GM18499 (cell line): Measurements from ENCODE around the gene BICC1.

Source experiments
- ATAC-seq: cut with Tn5 transposase; IDR thresholded peaks from one replicate; pipeline ENCODE4 v1.9.1; 2021; ENCODE audit warnings: moderate number of reproducible peaks; ENCODE audit not compliant: insufficient read depth, unreplicated experiment

BICC1 gene

DNA sequence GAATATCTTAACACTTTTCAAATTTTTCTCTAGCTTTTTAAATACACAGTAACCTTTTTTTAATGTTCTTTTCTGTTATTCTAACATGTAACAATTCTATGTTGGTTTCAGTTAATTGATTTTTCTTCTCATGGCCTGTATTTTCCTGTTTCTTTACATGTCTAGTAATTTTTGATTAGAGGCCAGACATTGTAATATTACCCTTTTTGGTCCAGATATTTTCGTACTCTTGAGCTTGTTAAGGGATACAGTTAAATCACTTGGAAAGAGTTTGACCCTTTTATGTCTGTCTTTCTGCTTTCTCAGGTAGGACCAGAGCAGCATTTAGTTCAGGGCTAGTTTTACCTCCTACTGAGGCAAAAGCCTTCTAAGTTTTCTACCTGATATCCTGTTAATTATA is 45.0 kb downstream of the BICC1 start:
- ATAC-seq, result no peak

DNA sequence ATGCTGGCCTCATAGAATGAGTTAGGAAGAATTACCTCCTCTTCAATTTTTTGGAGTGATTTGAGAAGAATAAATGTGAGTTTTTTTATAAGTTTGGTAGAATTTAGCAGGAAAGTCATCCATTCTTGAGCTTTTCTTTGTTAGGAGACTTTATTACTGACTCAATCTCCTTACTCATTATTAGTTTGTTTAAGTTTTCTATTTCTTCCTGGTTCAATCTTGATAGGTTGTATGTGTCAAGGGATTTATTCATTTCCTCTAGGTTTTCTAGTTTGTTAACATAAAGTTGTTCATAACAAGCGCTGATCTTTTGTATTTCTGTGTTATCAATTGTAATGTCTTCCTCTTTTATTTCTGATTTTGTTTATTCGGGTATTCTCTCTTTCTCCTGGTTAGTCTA is 47.4 kb downstream of the BICC1 start:
- no peak for ATAC-seq

DNA sequence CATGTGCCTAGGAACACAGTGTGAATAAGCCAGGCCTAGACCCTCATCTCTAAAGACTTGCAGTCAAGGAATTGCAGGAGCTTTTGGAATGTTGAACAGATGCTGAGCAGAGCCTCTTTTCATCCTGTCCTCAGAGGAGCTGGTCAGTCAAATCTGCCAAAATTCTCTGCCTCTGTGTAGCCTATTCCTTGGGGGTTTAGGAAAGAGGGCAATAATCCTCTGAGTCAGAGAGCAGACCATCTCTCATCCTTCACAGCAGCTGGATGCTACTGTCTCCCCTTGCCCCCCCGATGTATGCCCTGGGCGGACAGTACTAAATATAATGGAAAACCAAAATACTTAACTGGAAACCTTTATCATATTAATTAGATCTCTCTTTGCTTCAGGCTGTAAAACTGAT is 52.6 kb downstream of the BICC1 start:
- ATAC-seq, result no peak

GRCh38 chr10:58567652-58568051 is 55.0 kb downstream of the BICC1 start:
- no peak for ATAC-seq

GRCh38 chr10:58568428-58568935 is 55.8 kb downstream of the BICC1 start:
- no peak for ATAC-seq

- no peak for ATAC-seq
Observed at GRCh38 chr10:58570307-58570723, 57.6 kb downstream of the BICC1 start.

- no peak for ATAC-seq
Observed at GRCh38 chr10:58570979-58571378, 58.3 kb downstream of the BICC1 start.

DNA sequence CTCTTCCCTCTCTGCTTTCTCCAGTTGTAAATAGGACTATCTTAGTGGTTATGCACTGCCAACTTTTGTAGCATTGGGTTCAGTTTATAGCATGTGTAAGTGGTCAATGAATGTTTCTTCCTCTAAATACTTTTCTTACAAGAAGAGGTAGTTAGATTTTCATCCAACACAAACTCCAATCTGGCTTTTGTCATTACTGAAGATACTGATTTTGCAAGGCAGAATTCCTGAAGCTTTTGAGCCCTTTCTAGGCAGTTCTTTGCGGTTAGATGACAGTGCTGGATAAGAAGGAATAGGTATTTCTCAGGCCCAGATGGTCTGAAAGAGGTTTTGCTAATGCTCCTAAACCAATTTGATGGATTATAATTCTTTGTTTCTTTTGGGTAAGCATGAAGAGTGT is 60.5 kb downstream of the BICC1 start:
- ATAC-seq, result no peak

DNA sequence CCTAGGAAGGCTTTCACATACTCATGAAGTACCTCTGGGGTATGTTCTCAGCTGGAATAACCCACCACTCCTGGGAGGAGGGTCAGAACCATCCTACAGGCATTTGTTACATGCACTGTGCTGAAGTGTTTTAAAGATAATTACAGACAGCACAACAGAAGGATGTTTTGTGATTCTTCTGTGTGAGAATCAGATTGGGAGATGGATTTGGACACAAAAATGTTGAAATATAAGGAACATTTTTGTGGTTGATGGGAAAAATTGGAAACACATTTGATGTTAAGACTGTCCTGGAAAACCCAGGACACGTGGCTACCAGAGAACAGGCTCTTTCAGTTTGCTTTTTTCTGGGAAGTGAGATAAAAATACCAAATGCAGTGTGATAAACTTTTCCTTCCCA is 61.4 kb downstream of the BICC1 start:
- ATAC-seq, result no peak

GRCh38 chr10:58575491-58575890 is 62.8 kb downstream of the BICC1 start:
- no peak for ATAC-seq

- ATAC-seq, result no peak
Observed at GRCh38 chr10:58576751-58577436, 64.2 kb downstream of the BICC1 start.

- no peak for ATAC-seq
Observed at GRCh38 chr10:58577437-58577777, 64.7 kb downstream of the BICC1 start.

- no peak for ATAC-seq
Observed at GRCh38 chr10:58578366-58578765, 65.7 kb downstream of the BICC1 start.

DNA sequence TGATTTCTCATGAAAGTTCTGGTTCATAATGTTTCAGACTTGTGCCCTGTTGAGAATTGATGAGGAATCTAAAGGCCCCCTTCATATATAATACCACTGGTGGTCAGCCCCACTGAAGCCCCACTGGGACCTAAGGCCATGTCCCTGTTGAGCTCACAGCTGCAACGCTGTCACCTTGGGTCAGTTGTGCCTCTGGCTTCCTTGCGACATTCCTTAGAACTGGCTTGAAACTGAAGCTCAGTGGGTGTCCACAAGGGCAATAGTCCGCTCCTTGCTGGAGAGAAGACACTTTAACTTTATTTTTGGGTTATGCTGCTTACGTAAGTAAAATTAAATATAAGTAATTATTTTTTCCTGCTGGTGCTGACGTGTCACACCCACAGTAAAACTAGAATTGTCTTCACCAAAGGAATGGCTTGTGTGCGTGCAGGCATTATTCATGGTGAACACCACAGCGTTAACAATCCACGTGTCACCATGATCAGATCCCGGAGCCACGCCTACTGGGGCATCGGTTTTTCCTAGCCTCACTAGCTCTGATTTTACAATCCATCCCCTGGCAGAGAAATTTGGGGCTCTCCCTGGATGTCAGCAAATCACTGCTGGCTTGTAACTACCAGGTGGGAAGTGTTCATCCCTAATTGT is 66.5 kb downstream of the BICC1 start:
- no peak for ATAC-seq

DNA sequence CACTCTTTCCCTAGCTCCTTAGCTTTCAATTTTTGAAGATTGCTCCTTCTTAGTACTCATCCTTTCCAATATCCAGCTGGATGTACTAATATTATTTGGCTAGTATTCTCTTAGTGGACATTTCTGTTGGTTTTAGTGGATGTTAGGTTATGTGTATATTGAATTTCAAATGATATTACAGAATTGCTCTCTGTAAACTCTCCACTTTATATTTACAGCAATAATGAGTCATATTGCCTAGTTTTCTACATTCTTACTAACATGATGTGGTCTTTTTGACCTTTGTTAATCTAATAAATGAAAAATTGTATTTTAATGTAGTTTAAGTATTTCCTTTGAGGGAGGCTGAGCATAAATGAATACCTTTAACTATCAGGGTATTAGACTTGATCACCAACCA is 69.4 kb downstream of the BICC1 start:
- no peak for ATAC-seq

DNA sequence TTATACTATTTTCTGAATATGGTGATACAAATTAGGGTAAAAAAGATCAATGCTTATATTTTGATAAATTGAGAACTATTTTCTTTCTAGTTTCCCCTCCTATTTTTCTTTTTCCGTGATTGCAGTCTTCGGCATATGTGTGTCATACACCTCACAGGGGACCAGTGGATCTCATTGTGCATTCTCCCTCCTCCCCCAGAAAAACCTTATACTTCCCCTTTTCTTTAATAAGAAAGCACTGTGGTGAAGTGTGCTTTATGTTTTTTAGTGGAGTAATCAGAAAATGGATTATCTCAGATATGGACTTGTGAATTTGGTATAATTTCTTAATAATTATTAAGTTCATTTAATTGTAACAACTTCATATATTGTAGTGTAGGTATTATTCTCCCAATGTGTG is 72.8 kb downstream of the BICC1 start:
- no peak for ATAC-seq

DNA sequence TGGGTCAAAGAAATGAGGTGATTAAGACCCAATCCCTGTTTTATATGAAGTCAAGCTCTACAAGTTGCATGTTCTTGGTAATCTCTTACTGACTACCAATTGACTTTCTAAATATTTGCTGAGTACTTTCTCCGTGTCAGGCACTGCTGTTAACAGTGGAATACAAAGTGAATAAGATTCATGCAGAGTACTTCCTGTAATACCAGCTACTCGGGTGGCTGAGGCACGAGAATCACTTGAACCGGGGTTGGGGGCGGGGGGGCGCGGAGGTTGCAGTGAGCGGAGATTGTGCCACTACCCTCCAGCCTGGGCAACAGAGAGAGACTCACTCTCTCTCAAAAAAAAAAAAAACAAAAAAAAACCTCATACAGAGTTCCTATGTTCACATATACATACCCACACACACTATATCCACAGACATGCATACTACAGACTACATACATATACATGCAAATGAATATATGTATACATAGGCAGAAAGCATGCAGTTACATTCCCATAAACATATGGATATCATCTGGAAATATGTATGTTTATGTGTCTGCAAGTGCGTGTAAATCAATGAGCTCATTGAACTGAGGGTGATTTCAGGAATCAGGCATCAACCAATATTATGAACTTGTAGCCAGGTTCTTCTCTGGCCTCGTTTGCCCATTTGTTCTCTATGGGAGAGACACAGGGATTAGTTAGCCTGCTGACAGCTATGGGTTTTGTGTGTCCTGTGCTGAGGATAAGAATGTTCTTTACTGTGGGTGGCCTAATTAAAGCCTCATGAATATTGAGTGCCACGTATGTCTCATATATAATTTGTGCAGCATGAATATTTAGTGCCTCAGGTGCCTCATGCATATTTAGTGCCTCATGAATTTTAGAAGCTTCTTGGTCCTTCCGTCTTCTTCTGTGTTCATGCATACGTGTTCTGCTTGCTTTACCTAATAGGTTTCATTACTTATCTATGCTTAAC is 73.9 kb downstream of the BICC1 start:
- no peak for ATAC-seq

GRCh38 chr10:58587676-58588075 is 75.0 kb downstream of the BICC1 start:
- ATAC-seq, result no peak

DNA sequence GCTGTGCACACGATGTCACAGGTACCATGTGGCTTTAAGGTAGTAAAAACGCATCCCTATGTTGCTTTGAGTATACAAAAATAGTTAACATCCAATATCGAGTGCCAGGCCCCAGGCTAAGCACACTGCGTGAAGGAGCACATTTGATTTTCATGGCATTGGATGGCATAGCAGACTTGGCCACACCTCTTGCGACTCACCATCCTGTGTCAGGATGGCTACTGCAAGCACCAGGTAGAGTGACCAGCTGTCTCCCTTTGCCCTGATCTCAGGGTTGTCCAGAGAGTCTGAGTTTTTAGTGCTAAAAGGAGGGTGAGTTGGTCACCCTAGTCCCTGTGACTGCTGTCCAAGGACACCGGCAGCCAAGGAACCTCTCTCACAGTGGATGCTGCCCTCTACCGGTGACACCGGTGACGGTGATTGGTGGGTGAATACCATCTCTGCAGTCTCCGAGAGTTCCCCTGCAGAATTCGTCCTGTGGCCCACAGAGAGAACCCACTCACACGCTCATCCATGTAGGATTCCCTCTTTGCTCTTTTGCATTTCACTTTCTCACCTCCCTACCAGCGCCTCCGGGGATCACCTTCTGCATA is 76.1 kb downstream of the BICC1 start:
- no peak for ATAC-seq

DNA sequence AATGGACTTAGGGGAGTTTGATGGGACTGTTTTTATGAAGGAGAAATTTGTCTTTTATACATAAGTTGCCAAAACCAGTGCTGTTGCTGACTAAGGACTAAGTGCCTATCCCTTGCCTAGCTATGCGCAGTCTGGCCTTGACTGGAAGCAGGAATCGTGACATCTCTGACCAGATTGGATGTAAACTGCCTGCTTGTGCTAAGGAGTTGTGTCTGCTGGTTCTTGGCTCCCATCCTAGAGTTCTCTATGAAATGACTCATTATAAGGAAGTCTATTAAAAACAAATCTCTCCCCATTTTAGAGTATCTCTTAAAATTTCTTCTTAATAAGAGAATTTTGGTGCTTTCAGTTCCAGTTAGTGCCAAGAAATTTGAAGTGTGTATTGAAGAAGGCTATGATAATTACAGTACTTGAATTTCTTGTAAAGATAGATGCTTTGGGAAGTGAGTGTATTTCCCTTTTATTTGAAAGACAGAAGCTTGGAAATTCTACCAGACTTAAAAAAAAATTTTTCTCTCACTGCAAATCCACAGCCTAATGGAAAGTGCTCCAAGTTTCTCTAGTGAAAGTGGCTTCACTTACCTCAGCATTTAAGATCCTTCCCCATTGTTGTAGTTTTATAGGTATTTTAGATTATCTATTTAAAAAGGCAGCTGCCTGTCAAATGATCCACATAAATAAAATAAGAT is 77.6 kb downstream of the BICC1 start:
- ATAC-seq, result no peak
